Measurements from ENCODE around the gene ATF5.

ATF5 gene, protein sequence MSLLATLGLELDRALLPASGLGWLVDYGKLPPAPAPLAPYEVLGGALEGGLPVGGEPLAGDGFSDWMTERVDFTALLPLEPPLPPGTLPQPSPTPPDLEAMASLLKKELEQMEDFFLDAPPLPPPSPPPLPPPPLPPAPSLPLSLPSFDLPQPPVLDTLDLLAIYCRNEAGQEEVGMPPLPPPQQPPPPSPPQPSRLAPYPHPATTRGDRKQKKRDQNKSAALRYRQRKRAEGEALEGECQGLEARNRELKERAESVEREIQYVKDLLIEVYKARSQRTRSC

DNA sequence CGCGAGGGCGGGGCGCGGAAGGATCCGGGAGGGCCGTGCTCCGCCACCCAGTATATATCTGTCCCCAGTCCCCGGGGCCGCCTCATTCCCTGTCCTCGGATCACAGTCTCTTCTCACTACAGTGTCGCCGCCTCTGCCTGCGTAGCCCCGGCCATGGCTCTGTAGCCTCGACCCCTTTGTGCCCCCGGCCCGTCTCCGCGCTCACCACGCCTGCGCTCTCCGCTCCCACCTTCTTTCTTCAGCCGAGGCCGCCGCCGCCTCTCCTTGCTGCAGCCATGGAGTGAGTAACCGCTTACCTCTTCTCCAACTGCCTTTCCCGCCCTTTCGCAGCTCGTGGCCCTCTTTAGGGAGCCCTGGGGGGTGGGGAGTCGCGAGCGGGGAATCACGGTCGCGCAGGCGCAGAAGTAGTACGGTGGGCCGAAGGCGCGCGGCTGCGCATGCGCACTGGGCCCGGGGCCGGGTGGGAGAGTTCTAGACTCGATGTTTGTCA, at the start of gene ATF5, which contains the start of gene NUP62:
Gene ATF5, plus strand, starts transcription at position 85 of the 490 bp plus-strand sequence. CDS start 1,646 bp downstream, outside the sequence.
Gene NUP62, minus strand, starts transcription at position 384 of the 490 bp plus-strand sequence. CDS start 19,697 bp downstream, outside the sequence.
- peak; percentile 72 for DNase-seq

DNA sequence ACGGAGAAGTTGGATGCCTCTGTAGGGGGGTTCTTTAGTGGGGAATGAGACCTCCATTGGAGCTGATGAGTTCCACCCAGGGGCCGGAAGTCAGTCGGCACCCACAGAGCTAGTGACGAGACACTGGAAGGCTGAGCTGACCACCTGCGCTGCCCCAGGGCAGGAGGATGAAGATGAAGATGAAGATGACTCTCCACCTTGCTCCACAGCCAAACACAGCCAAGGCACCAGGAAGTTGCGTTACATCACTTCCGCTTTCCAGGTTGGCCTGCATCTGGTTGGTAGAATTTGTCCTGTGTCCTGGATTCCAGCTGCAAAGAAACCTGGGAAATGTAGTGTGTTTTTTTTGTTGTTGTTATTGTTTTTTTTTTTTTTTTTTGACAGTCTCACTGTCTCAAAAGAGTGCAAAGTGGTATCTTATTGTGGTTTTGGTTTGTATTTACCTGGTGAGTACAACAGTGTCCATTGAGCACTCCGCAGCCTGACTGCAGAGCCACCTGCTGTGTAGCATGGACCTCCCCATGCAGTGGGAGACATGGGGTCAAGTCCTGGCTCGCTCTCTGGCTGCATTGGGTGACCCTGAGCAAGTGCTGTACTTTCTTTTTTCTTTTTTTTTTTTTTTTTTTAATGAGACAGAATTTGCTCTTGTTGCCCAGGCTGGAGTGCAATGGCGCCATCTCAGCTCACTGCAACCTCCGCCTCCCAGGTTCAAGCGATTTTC, 49.6 kb upstream of the ATF5 start:
- no peak for DNase-seq

DNA sequence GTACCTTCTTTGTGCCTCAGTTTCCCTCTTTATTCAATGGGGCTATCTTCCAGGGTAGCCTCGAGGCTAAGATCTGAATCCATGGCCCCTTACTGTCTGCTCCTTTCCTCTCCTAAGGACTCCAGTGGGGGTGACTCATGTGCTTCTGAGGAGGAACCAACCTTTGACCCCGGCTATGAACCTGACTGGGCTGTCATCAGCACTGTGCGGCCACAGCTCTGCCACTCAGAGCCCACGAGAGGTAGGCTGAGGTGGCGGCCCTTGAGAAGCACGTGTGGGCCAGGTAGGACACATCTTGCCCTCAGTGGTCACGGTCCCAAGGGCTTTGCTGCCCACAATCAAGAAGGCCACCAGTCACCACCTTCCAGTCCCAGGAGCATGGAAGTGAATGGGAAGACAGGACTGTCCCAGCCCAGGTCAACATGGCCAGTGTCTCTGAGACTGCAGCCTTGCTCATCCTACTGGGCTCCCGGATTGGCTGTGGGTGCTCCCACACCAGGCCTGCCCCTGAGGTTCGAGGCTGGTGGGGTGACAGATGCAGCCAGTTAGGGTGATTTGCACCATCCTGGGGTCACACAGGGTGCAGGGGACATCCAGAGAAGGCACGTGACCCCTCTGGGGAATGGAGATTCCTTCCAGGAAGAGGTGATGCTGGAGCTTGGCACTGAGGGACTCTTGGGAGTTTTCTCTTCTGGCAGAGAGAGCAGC, 48.7 kb upstream of the ATF5 start:
- DNase-seq: no peak

DNA sequence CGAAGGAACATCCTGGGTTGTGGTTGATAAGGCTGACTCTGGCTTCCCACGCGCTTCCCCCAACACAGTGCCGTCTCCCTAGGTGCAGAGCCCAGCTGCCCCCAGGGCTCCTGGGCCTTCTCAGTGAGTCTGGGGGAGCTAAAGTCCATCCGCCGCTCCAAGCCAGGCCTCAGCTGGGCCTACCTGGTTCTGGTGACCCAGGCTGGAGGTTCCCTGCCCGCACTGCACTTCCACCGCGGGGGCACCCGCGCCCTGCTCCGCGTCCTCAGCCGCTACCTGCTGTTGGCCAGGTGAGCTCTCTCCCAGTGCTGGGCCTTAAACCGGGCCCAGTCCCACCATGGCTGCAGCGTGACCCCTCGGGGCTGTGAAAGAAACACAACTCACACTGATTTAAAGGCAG, 47.8 kb upstream of the ATF5 start:
- DNase-seq: no peak

DNA sequence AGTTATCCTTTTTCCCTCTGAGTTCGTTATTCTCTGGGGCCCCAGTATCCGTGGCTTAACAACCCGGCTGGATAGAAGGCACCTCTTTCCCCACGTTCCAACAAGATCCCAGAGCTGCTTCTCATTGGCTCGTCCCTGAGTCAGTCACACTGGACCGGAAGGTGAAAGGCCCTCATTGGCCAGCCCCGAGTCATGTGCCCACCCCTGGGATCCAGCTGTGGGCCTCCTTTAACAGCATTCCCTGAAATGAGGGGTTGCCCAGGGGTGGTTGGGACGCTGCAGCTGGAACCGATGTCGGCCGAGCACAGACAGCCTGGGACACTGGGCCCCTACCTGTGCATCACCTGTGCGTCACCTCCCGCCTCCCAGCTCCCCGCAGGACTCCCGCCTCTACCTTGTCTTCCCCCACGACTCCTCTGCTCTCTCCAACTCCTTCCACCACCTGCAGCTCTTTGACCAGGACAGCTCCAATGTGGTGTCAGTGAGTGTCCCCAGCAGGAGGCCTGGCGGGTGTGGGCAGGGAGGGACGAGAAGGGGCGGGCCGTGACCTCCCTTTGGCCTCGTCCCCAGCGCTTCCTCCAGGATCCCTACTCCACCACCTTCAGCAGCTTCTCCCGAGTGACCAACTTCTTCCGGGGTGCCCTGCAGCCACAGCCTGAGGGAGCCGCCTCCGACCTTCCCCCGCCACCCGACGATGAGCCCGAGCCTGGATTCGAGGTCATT, 47.2 kb upstream of the ATF5 start:
- DNase-seq: no peak

DNA sequence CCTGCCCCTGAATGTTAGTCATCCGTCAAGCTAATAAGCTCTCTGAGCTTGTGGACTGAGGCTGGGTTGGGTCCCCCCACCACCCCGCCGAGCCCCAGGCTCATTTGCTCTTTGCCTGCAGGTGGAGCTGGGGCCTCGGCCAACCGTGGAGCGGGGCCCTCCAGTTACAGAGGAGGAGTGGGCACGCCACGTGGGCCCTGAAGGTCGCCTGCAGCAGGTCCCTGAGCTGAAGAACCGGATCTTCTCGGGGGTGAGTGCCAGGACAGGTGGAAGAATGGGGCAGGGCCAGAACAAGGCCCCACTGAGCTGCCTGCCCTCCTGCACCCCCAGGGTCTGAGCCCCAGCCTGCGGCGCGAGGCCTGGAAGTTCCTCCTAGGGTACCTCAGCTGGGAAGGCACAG, 46.4 kb upstream of the ATF5 start:
- no peak for DNase-seq

DNA sequence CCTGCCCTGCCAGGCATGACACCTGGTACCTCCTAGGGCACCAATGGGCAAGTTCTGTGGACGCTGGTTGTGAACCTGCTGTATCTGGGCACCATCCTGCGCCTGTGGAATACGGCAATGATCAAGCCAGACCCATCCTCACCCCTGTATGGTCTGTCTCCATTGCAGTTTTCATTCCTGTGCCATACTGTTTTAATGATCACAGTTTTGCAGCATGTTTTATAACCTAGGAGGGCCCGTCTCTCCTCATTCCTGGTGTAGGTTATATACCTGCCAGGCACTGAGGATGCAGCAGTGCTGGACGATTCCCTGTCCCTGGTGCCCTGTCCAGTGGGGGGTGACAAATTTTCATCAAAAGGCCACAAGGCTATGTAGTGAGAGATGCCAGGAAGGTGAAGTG, 45.9 kb upstream of the ATF5 start:
- DNase-seq: no peak

DNA sequence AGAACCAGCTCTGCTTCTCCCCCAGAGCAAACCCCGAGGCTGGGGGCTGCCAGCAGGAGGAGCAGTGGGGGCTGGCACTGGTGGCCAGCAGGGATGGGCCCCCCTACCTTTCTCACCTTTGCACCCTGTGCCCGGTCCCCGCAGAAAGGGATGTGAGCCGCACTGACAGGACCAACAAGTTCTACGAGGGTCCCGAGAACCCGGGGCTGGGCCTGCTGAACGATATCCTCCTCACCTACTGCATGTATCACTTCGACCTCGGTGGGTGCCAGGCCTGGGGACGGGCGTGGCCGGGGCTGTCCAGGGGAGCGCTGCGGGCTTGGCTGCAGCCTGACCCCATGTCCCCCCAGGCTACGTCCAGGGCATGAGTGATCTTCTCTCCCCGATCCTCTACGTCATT, 44.9 kb upstream of the ATF5 start:
- no peak for DNase-seq

DNA sequence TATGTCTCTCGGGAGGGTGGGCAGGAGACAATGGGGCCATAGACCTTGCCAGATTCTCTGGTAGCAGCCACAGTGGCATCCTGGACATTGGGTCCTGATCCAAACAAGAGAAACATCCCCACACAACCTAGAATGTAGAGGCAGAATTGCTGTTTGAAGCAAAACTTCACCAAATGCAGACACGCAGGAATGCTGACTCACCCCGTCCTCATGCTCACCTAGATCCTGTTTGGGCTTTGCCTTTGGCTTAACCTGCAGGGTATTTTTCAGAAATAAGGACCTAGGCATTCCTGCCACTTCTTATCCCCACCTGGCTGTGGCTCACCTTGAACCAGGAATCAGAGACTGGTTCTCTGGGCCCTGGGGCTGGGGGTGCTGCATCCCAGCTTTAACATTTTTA, 44.2 kb upstream of the ATF5 start:
- no peak for DNase-seq

DNA sequence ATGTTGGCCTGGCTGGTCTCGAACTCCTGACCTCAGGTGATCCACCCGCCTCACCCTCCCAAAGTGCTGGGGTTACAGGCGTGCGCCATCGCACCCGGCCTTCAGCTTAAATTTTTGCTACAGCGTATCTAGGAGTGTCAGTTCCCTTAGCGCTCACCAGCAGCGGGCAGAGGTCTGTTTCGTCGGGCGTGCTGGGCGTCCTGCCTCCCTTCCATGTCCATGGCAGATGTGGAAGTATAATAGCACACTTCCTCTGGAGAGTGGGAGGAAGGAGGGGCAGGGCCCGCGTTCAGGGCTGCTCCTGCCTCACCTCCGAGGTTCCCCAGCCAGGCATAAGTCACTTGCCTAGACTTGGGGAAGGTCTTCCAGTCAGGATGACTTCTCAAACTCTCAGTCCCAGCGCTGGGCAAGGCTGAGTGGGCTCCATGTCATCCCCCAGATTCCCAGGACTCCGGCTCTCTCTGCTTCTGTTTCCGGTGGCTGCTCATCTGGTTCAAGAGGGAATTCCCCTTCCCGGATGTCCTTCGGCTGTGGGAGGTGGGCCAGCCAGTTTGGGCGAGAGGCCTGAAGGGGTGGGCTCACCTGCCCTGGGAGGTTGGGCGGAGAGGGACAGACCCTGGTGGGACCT, 41.9 kb upstream of the ATF5 start:
- DNase-seq: no peak

DNA sequence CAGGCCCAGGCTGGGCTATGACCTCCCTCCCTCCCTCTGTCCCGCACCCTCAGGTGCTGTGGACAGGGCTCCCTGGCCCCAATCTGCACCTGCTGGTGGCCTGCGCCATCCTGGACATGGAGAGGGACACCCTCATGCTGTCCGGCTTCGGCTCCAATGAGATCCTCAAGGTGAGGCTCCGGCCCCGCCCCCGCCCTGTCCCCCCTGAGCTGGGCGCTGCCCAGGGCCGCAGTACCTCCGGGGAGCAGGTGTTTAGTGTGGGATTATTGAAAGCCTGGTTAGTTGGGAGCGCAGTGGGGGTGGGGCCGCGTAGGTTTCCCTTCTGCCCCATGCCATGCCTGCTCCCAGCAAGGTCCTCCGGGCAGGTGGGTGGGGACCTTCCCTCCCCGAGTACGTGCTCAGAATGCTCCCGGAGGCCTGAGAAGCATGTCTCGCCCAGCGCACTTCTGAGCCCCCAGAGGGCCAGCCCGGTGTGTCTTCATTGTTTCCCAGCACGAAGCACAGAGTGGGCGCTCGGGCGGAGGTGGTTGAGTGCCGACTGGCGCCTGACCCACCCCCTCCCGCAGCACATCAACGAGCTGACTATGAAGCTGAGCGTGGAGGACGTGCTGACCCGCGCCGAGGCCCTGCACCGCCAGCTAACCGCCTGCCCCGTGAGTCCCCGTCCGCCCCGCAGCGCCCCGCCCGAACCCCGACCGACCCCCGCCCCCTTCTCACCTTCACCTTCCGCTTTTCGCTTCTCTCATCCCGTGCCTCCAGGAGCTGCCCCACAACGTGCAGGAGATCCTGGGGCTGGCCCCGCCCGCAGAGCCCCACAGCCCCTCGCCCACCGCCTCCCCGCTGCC, 41.1 kb upstream of the ATF5 start:
- no peak for DNase-seq

DNA sequence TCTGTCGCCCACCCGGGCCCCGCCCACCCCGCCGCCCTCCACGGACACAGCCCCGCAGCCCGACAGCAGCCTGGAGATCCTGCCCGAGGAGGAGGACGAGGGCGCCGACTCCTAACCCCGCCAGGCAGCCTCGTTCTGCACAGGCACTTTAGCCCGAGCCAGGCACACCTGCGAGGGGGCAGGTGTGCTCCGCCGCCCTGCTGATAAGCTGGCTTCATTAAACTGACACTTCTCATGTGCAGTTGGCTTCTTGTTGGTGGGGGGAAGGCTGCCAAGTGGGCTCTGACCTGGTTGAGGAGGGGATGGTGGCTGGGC, 40.5 kb upstream of the ATF5 start:
- no peak for DNase-seq

DNA sequence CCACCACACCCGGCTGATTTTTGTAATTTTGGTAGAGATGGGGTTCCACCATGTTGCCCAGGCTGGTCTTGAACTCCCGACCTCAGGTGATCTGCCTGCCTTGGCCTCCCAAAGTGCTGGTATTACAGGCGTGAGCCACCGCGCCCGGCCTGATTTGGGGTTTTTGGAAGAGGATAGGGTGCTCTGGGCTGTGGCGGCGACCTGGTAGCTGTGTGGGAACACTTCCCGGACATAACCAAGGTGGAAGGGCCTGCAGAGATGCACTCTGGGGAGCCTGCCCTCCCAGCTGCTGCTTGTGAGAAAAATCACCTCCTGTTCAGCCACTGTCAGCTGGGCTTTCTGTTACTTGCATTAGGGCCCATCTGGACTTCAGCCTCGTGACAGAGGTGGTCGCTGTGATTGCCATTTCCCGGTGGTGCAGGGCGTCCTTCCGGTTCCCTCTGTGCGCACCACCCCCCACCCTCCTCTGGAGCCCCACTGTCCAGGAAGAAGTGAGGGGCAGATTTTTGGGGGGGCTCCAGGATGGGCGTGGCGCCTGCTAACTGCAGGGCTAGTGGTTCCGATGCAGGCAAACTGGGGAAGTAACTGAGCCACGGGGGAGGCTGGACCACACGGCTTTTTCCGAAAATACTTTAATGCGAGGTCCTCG, 39.8 kb upstream of the ATF5 start:
- DNase-seq: no peak

DNA sequence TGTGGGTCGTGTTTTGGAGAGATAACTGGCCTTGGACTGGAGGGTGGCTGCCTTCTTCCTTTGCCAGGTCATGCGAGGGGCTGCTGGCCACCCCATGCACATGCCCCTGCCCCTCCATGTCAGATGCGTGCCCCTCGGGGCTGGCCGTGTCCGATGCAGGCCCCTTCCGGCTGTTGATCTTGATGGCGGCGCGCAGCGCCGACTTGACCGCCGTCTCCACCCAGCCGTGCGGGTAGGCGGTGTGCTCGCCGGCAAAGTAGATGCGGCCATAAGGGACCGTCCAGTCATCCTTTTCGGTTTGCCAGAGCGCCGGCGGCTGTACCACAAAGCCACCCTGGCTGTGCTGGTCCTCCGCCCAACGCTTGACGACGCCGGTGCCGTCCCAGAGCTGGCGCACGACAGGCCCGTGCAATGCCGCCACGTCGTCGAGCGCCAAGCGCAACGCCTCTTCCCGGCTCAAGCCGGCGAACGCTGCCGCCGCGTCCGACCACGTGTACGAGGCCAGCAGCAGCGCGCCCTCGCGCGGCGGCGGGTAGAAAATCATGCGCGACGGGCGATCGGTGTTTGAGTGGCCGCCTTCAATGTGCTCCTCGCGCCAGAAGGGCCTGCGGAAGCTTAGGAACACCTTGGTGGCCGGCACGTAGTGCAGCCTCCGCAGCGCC, 39.2 kb upstream of the ATF5 start:
- DNase-seq: no peak

DNA sequence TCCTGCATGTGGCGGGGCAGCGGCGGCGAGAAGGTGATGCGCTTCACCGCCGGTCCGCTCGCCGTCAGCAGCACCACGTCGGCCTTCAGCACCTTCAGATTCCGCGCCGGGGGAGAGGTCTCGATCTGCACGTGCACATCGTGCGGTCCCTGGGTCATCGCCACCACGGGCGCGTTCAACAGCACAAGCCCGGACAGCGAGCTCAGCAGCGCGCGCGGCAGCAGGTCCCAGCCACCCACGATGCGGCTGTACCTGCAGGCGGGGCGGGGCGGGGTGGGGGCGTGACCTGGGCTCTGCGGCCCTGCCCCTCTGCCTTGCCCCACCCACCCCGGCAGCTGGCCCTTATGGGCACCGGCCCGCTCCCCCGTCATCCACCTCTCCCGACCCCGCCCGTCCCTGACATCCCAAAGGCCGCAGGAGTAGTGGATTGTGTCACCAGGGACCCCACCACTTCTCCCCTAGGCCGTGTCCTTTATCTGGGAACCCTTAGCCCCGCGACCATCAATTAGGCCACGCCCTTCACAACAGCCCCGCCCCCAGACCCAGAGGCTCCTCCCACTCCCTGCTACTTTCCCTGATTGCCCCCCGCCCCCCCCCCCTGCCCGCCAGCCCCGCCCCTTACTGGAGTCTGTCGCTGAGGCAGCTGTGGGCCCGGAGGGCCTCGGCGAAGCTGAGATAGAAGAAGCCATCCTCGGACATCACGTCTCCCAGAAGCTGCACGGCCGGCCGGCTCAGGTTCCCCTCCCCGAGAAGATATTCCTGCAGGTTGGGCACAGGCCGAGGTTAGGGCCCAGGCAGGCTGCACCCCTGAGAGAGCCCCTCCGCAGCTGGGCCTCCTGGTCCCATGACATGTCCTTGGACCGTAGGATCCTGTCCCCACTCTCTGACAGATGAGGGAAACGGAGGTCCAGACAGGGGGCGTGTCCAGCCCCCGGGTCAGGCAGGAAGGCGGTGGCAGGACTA, 38.4 kb upstream of the ATF5 start:
- no peak for DNase-seq

DNA sequence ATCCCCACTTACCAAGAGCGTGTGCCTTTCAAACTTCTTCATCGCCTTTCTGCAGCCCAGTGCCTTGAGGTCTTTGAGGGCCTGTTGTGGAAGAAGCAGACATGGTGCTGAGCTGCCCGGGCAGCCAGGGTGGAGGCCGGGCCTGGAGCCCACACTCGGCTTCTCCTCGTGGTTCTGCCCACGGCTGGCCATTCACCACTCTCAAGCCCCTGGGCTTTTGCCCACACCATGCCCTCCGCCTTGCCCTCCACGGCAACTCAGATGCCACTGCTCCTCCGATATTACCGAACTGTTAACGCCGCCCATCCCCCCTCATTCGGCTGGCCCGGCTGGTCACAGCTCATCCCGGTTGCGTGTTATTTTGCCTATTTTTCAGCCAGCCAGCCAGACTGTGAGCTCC, 37.6 kb upstream of the ATF5 start:
- DNase-seq: no peak

DNA sequence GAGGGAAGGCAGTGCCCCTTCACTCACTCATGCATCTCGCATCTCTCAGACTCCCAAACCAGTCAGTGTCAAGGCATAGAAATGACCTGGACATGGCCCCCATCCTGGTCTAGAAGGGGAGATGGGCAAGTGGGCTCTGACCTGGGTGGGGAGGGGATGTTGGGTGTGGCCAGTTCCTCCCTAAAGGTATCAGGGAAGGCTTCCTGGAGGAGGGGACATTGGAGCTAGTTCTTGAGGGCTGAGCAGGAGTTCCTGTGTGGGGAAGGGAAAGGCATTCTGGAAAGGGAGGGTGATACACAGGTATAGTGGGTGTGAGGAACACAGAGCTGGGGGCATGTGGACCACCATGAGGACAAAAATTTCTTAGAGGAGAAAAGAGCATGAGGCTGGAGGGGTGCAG, 36.3 kb upstream of the ATF5 start:
- no peak for DNase-seq

DNA sequence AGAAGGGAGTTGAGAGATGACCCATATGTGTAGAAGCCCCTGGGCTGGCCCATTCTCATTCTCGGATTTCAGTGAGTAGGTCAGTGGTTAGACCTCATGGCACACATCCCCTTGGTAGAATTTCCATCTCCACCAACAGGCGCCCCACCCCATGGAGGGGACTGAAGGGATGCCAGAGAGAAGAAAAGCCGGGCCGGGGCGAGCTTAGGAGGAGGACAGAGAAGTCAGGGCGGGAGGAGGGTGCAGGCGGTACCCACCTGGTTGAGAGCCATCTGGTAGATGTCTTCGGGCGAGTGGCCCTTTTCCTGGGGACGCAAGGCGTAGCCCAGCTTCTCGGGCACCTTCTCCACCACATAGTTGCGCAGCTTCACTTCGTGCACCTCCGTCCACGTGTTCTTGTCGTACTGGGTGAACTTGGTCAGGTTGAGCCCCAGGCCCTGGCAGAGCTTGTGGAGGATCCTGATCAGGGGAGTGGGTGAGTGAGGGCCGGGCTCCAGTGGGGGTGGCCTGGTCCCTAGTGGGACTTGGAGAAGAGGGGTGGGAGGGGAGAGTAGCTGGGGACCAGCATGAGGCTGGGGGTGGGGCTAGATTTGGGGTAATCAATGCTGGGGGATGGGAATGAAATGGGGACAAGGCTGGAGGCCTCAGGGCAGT, 34.9 kb upstream of the ATF5 start:
- DNase-seq: no peak
